Pancreas (tissue), 10 donors: ENCODE measurements around the gene IGF1. TPM values are rescaled to one million over a fixed set of nuclear protein-coding genes. Genes with fewer than 3 reads are reported as not detected.

ENCODE experiments used
- ATAC-seq, 4 donors: fragments of 200-7000 bp; cut with Tn5 transposase; one replicate each; pipeline versions ENCODE4 v1.8.0 to v1.9.1; 2020; ENCODE audit warnings: mild to moderate bottlenecking in 4 of 4, moderate library complexity in 4 of 4
- DNase-seq, 6 donors: peaks; one replicate each; pipeline ENCODE4 v3.0.0-alpha.2; 2020
- FAIRE-seq: peaks from 2 replicates; lab custom pipeline; 2012; peaks lifted over from hg19 to GRCh38; lab: Jason Lieb, UNC
- H3K27ac ChIP-seq, 4 donors: fragments of 200-600 bp; sonication (generic); 1 replicate in 3 of 4; 2 replicates in 1 of 4; pipeline versions ENCODE4 v1.5.0 to v1.8.0; 2020
- H3K27me3 ChIP-seq, 4 donors: fragments of 200-600 bp; one replicate each; pipeline ENCODE4 v1.8.0; 2021
- H3K36me3 ChIP-seq, 3 donors: fragments of 200-600 bp; sonication (generic) in 1 of 3; one replicate each; pipeline versions ENCODE4 v1.5.0 to v1.8.0; 2020 to 2021
- H3K4me1 ChIP-seq, 3 donors: fragments of 200-600 bp; one replicate each; pipeline ENCODE4 v1.8.0; 2021
- H3K4me3 ChIP-seq, 4 donors: fragments of 200-600 bp; sonication (generic) in 2 of 4; one replicate each; pipeline versions ENCODE4 v1.5.0 to v1.8.0; 2020 to 2021
- H3K9me3 ChIP-seq, 4 donors: fragments of 200-600 bp; one replicate each; pipeline ENCODE4 v1.8.0; 2021
- CTCF ChIP-seq, 4 donors: fragments of 200-600 bp; sonication (generic) in 3 of 4; IDR thresholded peaks; one replicate each; pipeline versions ENCODE4 v1.5.0 to v1.8.0; 2021; ENCODE audit warnings: antibody characterized with exemption in 4 of 4
- WGBS, 2 donors: extraction: QIAGEN DNeasy Blood & Tissue Kit; methylation state at CpG; one replicate each; pipeline ENCODE4 v1.1.7; 2013; 5-methylcytosine and 5-hydroxymethylcytosine counted together
- intact Hi-C, 3 donors: fragments of 100-400 bp; cut with DNase I; formaldehyde crosslinking; loops; one replicate each; pipeline versions ENCODE4 v1.11.1 to v1.14.2; 2022
- polyA plus RNA-seq, 2 donors: library from polyadenylated mRNA; stranded (reverse); fragments of 200-250 nt; gene quantifications; one replicate each; pipeline ENCODE4 v1.2.3, GENCODE V29; 2013
- total RNA-seq, 6 donors: library from RNA; stranded (reverse); fragmentation: NEBNext Ultra II Directional in 4 of 6; extraction: Animal tissue kit (Norgen Biotek cat#: 25700) in 4 of 6; gene quantifications; one replicate each; pipeline versions ENCODE4 v1.2.1 to v1.2.4, GENCODE V29; 2021 to 2023
- donor health status: healthy with polysubstance abuse.
- donor health status: DM: no; HTN: no; CAD: no; lungs with moderate emphysema.
- donor health status: DM: no; HTN: no; CAD: no.
- donor health status: control.
- donor health status: control.
- donor health status: Bipolar disorder and iron deficiency.
- donor health status: DM: yes; HTN: yes; CAD: no.
- donor health status: DM: no; HTN: no; CAD: no.
- donor health status: DM: no; HTN: no; CAD: no.
- donor health status: DM: yes; HTN: yes; CAD: no.

The IGF1 gene
- total RNA-seq (10 to 100 TPM in 3 of 6 donors, 1 to 10 TPM in 3; 1.5 to 23.8 (median 8.5) TPM), polyA plus RNA-seq (1 to 10 TPM; 2.4 to 6.8 TPM)

GRCh38 chr12:102480406-102480805 lies at the start of gene IGF1:
IGF1 (minus strand) TSS chr12:102480563; CDS start chr12:102480381, 182 bp downstream.
- Histone ChIP-seq H3K27me3 (no peaks in the 10 kb centered on the region), H3K36me3 (no peaks in the 10 kb centered on the region), H3K9me3 (no peaks in the 10 kb centered on the region), H3K4me3 (no peak within 1 kb of the TSS), H3K4me1 (no peaks in the 10 kb centered on the region), H3K27ac (no peak within 1 kb of the TSS)
- FAIRE-seq, result no peak
- DNase-seq, result no peak
- 26 to 31% methylated on average over 2 of the region's 2 CpGs for WGBS, 2 donors
- no peak for TF ChIP-seq CTCF (IDR thresholded peaks at IDR 0.05)
- intact Hi-C loops, result loop anchor here in 1 of 3 donors (10.0 kb wide), 1 partner anchor 316 kb away; no protein-coding TSS in a partner anchor
- peak in 3 of 4 donors; percentile 49 to 55 (median 49) for ATAC-seq

GRCh38 chr12:102528111-102528510 lies 47.7 kb upstream of the IGF1 start:
- DNase-seq, result no peak
- FAIRE-seq, result no peak
- no peak for TF ChIP-seq CTCF (IDR thresholded peaks at IDR 0.05)
- H3K36me3 ChIP-seq, result no peaks in the 10 kb centered on the region
- no peaks in the 10 kb centered on the region for H3K27me3 ChIP-seq
- H3K9me3 ChIP-seq, result no peaks in the 10 kb centered on the region
- no peaks in the 10 kb centered on the region for H3K4me1 ChIP-seq
- intact Hi-C loops, result no loop called here
- no peak overlapping the region for H3K4me3 ChIP-seq
- H3K27ac ChIP-seq, result no peak overlapping the region
- ATAC-seq, result no peak

- Histone ChIP-seq H3K4me3 (no peak overlapping the region), H3K36me3 (no peaks in the 10 kb centered on the region), H3K27ac (no peak overlapping the region), H3K4me1 (no peaks in the 10 kb centered on the region), H3K9me3 (no peaks in the 10 kb centered on the region), H3K27me3 (no peaks in the 10 kb centered on the region)
- intact Hi-C loops, result no loop called here
- DNase-seq (no peak), ATAC-seq (no peak), FAIRE-seq (no peak)
- WGBS, 2 donors, result 64 to 72% methylated on average over 8 of the region's 8 CpGs
- TF ChIP-seq CTCF (IDR thresholded peaks at IDR 0.05), result no peak
Measured at GRCh38 chr12:102527171-102527720, 46.9 kb upstream of the IGF1 start.

- DNase-seq, result no peak
- H3K36me3 ChIP-seq, result no peaks in the 10 kb centered on the region
- H3K27ac ChIP-seq, result no peak overlapping the region
- no peak for TF ChIP-seq CTCF (IDR thresholded peaks at IDR 0.05)
- no peaks in the 10 kb centered on the region for H3K27me3 ChIP-seq
- no peaks in the 10 kb centered on the region for H3K4me1 ChIP-seq
- 30 to 66% methylated on average over 1 of the region's 1 CpG for WGBS, 2 donors
- no peak overlapping the region for H3K4me3 ChIP-seq
- no peaks in the 10 kb centered on the region for H3K9me3 ChIP-seq
- FAIRE-seq, result no peak
- intact Hi-C loops, result no loop called here
- no peak for ATAC-seq
Measured at GRCh38 chr12:102526656-102527055, 46.3 kb upstream of the IGF1 start.

GRCh38 chr12:102522768-102523167 lies 42.4 kb upstream of the IGF1 start:
- intact Hi-C loops, result no loop called here

More at GRCh38 chr12:102522768-102523167, 42.4 kb upstream of the IGF1 start:
- ATAC-seq, result no peak
- DNase-seq, result no peak
- no peak for TF ChIP-seq CTCF (IDR thresholded peaks at IDR 0.05)
- FAIRE-seq, result no peak
- Histone ChIP-seq H3K4me3 (no peak overlapping the region), H3K9me3 (no peaks in the 10 kb centered on the region), H3K4me1 (no peaks in the 10 kb centered on the region), H3K36me3 (no peaks in the 10 kb centered on the region), H3K27me3 (no peaks in the 10 kb centered on the region), H3K27ac (no peak overlapping the region)
- 47 to 55% methylated on average over 4 of the region's 4 CpGs for WGBS, 2 donors
